Activated naive CD8-positive, alpha-beta T cell treated with anti-CD3 and anti-CD28 coated beads, Interleukin-2, amount 10 ng/mL, durations not matched to agents 7 days and 5 days (primary cell): Measurements from ENCODE around the gene LIM2. TPM values are rescaled to one million over a fixed set of nuclear protein-coding genes. Genes with fewer than 3 reads are reported as not detected.
"Not testable (repeated sequence)": the region's sequence is repeated elsewhere in the genome, so short reads cannot be mapped to it uniquely, and the experiment has no call there.

ENCODE experiments used
- ATAC-seq: fragments of 150-1000 bp; cut with Tn5 transposase; one replicate; pipeline ENCODE4 v1.10.0; 2021; ENCODE audit warnings: low read depth, moderate library complexity
- POLR2A ChIA-PET: fragments of 350-600 bp; sonication (Branson Sonifier 250); formaldehyde crosslinking; loops from one replicate; lab custom pipeline; 2021; ENCODE audit warnings: antibody characterized with exemption; lab: Charles Lee
- DNase-seq: peaks from one replicate; pipeline ENCODE4 v3.0.0; 2021
- H3K27ac Mint-ChIP-seq: one replicate; pipeline ENCODE4 v1.8.0; 2022; ENCODE audit warnings: mild to moderate bottlenecking, mixed read lengths
- H3K27me3 Mint-ChIP-seq: one replicate; pipeline ENCODE4 v1.8.0; 2022; ENCODE audit warnings: mild to moderate bottlenecking, moderate library complexity, mixed read lengths
- H3K36me3 Mint-ChIP-seq: one replicate; pipeline ENCODE4 v1.8.0; 2021; ENCODE audit warnings: mild to moderate bottlenecking, mixed read lengths
- H3K4me1 Mint-ChIP-seq: one replicate; pipeline ENCODE4 v1.8.0; 2021; ENCODE audit warnings: mixed read lengths
- H3K4me3 Mint-ChIP-seq: one replicate; pipeline ENCODE4 v1.8.0; 2022; ENCODE audit warnings: mild to moderate bottlenecking, moderate library complexity, mixed read lengths
- H3K9me3 Mint-ChIP-seq: one replicate; pipeline ENCODE4 v1.8.0; 2021; ENCODE audit warnings: mixed read lengths
- total RNA-seq, 2 experiments: library from RNA; stranded (reverse); gene quantifications; one replicate each; pipeline ENCODE4 v1.2.3, GENCODE V29; 2021

Gene LIM2
- total RNA-seq, 2 experiments from 2014 or later, result not detected

DNA sequence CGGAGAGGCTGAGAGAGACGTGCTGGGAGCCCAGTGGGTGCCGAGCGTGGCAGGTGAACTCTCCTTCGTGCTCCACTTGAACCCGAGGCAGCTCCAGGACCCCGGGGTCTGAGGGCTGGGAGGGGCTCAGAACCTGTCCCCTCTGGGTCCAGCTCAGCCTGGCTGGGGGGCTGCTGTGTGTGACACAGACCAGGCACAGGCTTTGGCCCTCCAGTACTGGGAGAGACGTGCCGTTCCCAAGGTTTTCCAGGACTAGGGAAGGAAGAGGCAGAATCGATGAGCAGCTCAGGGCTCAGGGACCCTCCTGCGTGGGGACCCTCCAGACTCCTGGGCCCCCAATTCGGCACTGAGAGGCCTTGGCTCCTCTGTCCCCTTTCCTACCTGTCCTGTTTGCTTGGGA, 27.4 kb upstream of the LIM2 start:
- Mint-ChIP-seq H3K27ac (no peak overlapping the region), H3K4me3 (no peak overlapping the region), H3K36me3 (no peaks in the 10 kb centered on the region), H3K4me1 (peaks cover 10% of the 10 kb centered on the region), H3K27me3 (peaks cover 14% of the 10 kb centered on the region), H3K9me3 (no peaks in the 10 kb centered on the region)
- DNase-seq (no peak), ATAC-seq (no peak)
- POLR2A ChIA-PET, result no interaction called here

DNA sequence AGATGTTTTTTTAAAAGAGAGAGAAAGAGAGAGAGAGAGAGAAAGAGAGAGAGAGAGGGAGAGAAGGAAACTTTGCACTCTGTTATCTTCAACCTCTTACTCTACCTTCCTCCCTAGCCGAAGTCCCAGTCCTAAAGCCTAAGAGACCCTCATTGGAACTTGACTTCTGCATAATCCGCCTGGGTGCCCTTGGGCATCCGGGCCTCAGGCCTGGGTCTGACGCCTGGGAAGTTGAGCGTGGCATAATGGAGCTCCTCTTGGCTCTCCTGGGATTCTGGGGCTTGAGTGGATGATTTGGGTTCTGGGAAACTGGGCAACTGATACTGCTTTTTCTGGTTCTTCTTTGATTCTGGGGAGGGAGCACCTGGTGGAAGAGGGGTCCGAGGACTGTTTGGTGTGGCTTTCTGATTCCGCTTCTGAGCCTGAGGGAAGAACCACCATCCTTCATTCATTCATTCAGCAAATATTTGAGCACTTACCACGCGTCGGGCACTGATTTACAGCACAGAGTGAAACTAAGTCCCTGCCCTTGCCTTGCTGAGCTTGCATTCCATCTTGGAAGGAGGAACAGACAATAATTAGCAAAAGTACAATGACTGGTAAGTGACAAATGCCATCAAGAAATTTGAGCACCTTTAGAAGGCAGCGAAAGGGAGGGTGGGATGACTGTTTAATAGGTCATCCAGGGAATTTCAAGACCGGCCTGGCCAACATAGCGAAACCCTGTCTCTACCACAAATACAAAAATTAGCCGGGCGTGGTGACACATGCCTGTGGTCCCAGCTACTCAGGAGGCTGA, 23.4 kb upstream of the LIM2 start:
- H3K27me3 Mint-ChIP-seq, result peaks cover 7% of the 10 kb centered on the region

GRCh38 chr19:51407511-51408131, 19.8 kb upstream of the LIM2 start:
- peak; percentile 61 for ATAC-seq
- H3K36me3 Mint-ChIP-seq, result peaks cover 14% of the 10 kb centered on the region
- H3K4me3 Mint-ChIP-seq, result no peak overlapping the region
- no peak for DNase-seq
- peaks cover 7% of the 10 kb centered on the region for H3K9me3 Mint-ChIP-seq
- H3K27me3 Mint-ChIP-seq, result peaks cover 7% of the 10 kb centered on the region
- no peak overlapping the region for H3K27ac Mint-ChIP-seq
- POLR2A ChIA-PET, result interaction anchor here (0.6 kb wide), 2 partner anchors 15 to 30 kb away, joined by 3 read pairs; no protein-coding TSS in a partner anchor
- peaks cover 8% of the 10 kb centered on the region for H3K4me1 Mint-ChIP-seq

More for the DNA sequence above, 23.4 kb upstream of the LIM2 start:
- Mint-ChIP-seq H3K9me3 (no peaks in the 10 kb centered on the region), H3K4me3 (no peak overlapping the region), H3K4me1 (peaks cover 8% of the 10 kb centered on the region), H3K27ac (no peak overlapping the region), H3K36me3 (peaks cover 3% of the 10 kb centered on the region)
- ATAC-seq, result no peak
- POLR2A ChIA-PET, result no interaction called here
- no peak for DNase-seq

DNA sequence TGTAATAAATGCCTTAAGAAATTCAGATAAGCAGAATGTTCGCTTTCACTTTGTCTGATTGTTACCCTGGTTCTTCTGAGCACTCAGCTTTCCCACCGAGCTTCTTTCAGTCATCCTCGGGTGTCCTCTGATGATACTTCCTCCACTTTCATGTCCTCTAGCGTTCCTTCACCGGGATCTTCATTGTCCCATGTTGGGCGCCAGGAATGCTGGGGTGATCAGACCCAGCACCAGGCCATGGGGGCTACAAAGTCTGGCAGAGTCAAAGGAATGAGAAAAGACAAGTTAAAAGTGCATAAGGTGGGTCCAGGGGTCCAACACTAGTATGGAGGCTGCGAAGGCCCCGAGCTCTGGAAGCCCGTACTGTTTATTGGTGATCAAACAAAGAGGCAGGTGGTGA, 14.3 kb upstream of the LIM2 start:
- Mint-ChIP-seq H3K27ac (no peak overlapping the region), H3K4me1 (peaks cover 7% of the 10 kb centered on the region), H3K27me3 (no peaks in the 10 kb centered on the region), H3K36me3 (peaks cover 25% of the 10 kb centered on the region), H3K4me3 (no peak overlapping the region), H3K9me3 (peaks cover 14% of the 10 kb centered on the region)
- no peak for ATAC-seq
- no peak for DNase-seq
- POLR2A ChIA-PET, result no interaction called here

GRCh38 chr19:51399936-51400335, 12.2 kb upstream of the LIM2 start:
- DNase-seq, H3K27me3 Mint-ChIP-seq, H3K27ac Mint-ChIP-seq, POLR2A ChIA-PET, ATAC-seq, H3K4me3 Mint-ChIP-seq: not testable (repeated sequence)
- Mint-ChIP-seq H3K4me1 (peaks cover 17% of the 10 kb centered on the region), H3K36me3 (peaks cover 22% of the 10 kb centered on the region), H3K9me3 (peaks cover 14% of the 10 kb centered on the region)

DNA sequence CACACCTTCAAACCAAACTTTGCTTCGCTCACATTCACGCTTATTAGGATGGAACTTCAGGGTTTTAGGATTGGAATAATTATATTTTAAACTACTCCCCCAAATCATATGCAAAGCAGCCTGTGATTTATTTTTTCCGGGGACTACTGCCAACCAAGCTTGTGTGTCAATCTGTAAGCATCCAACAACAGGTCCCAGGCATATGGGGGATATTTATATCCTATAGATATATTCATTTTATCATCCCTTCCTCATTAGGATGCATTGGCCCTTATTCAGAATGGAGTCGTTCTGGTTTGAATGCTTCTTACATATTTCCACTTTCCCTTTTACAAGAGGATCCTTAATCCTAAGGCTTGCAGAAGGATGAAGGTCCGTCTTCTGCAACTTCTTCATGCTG, 11.5 kb upstream of the LIM2 start:
- Mint-ChIP-seq H3K27ac (no peak overlapping the region), H3K36me3 (peaks cover 22% of the 10 kb centered on the region), H3K4me3 (no peak overlapping the region), H3K9me3 (peaks cover 14% of the 10 kb centered on the region), H3K27me3 (no peaks in the 10 kb centered on the region), H3K4me1 (peaks cover 21% of the 10 kb centered on the region)
- ATAC-seq (no peak), DNase-seq (no peak)
- POLR2A ChIA-PET, result no interaction called here

GRCh38 chr19:51398096-51398704, 10.4 kb upstream of the LIM2 start:
- no peak for ATAC-seq
- DNase-seq, result no peak

GRCh38 chr19:51397453-51397852, 9.7 kb upstream of the LIM2 start:
- ATAC-seq, H3K27ac Mint-ChIP-seq, DNase-seq, H3K9me3 Mint-ChIP-seq, H3K4me3 Mint-ChIP-seq, H3K27me3 Mint-ChIP-seq: not testable (repeated sequence)
- Mint-ChIP-seq H3K36me3 (peaks cover 11% of the 10 kb centered on the region), H3K4me1 (peaks cover 27% of the 10 kb centered on the region)
- POLR2A ChIA-PET, result interaction anchor here (0.9 kb wide), 1 partner anchor 26 kb away, joined by 4 read pairs; the partner anchor contains the start of gene NKG7

More at GRCh38 chr19:51398096-51398704, 10.4 kb upstream of the LIM2 start:
- H3K4me1 Mint-ChIP-seq, result peaks cover 25% of the 10 kb centered on the region
- POLR2A ChIA-PET, result no interaction called here
- no peak overlapping the region for H3K4me3 Mint-ChIP-seq
- no peaks in the 10 kb centered on the region for H3K27me3 Mint-ChIP-seq
- peaks cover 16% of the 10 kb centered on the region for H3K36me3 Mint-ChIP-seq
- no peak overlapping the region for H3K27ac Mint-ChIP-seq
- H3K9me3 Mint-ChIP-seq, result peaks cover 11% of the 10 kb centered on the region

GRCh38 chr19:51396175-51396574, 8.4 kb upstream of the LIM2 start:
- DNase-seq (no peak), ATAC-seq (no peak)
- H3K36me3 Mint-ChIP-seq, result peaks cover 3% of the 10 kb centered on the region
- no peak overlapping the region for H3K27ac Mint-ChIP-seq
- H3K4me3 Mint-ChIP-seq, result peak overlapping the region; percentile 20
- no peaks in the 10 kb centered on the region for H3K27me3 Mint-ChIP-seq
- POLR2A ChIA-PET, result interaction anchor here (1.2 to 3.1 kb wide), 2 partner anchors 26 to 45 kb away, joined by 5 to 85 read pairs; partner anchors contain the start of genes CLDND2 and NKG7
- peaks cover 31% of the 10 kb centered on the region for H3K4me1 Mint-ChIP-seq
- no peaks in the 10 kb centered on the region for H3K9me3 Mint-ChIP-seq

GRCh38 chr19:51394050-51394836, 6.5 kb upstream of the LIM2 start:
- POLR2A ChIA-PET, result interaction anchor here (1.0 to 3.1 kb wide), 11 partner anchors 19 to 141 kb away, joined by 3 to 85 read pairs (median 7); partner anchors contain the start of genes CLDND2, ETFB, NKG7 and SIGLEC10
- Mint-ChIP-seq H3K9me3 (no peaks in the 10 kb centered on the region), H3K4me1 (peaks cover 36% of the 10 kb centered on the region), H3K4me3 (peak overlapping the region; percentile 94), H3K27me3 (no peaks in the 10 kb centered on the region), H3K27ac (peak overlapping the region; percentile 97), H3K36me3 (no peaks in the 10 kb centered on the region)
- ATAC-seq (peak; percentile 88), DNase-seq (peak; percentile 93)

DNA sequence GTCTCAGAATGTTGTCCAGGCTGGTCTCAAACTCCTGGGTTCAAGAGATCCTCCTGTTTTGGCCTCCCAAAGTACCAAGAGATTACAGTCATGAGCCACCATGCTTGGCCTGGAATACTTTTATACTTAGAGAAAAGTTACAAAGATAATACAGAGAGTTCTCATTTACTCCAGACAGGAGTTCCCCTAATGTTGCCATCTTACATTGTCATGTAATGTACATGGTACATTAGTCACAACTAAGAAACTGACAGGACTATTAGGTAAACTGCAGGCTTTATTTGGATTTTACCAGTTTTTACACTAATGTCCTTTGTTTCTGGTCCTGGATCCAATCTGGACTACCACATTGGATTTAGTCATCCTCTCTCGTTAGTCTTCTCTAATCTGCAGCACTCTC, 4.9 kb upstream of the LIM2 start:
- peak overlapping the region; percentile 59 for H3K4me3 Mint-ChIP-seq
- POLR2A ChIA-PET, result interaction anchor here (0.7 to 1.0 kb wide), 4 partner anchors 15 to 26 kb away, joined by 3 to 7 read pairs (median 3); partner anchors contain the start of gene NKG7
- peak overlapping the region; percentile 77 for H3K27ac Mint-ChIP-seq
- no peaks in the 10 kb centered on the region for H3K36me3 Mint-ChIP-seq
- H3K4me1 Mint-ChIP-seq, result peaks cover 34% of the 10 kb centered on the region
- no peak for ATAC-seq
- no peaks in the 10 kb centered on the region for H3K9me3 Mint-ChIP-seq
- no peak for DNase-seq
- H3K27me3 Mint-ChIP-seq, result no peaks in the 10 kb centered on the region

DNA sequence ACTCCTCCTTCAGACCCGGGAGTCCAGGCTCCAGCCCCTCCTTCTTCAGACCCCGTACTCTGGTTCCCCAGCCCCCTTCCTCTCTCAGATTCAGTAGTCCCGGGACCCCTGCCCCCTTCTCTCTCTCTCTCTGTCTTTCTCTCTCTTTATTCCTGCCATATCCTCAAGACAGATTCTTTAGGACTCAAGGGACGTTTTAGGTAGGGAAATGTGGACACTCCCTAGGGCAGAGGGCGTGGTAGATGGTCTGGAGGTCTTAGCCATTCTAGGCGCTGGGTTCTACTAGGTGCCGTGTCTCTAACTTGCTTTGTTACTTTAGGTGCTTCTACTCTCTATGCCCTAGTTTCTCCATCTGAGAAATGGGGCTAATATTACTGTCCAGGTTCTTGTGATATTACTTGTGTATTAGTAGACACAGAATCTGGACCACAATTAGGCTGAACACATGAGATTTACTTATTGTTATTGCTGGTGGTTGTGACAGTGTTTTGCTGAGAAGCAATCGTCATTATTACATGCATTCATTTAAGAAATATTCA, 3.4 kb upstream of the LIM2 start:
- DNase-seq (no peak), ATAC-seq (no peak)
- no peaks in the 10 kb centered on the region for H3K9me3 Mint-ChIP-seq
- no peak overlapping the region for H3K4me3 Mint-ChIP-seq
- peak overlapping the region; percentile 84 for H3K27ac Mint-ChIP-seq
- POLR2A ChIA-PET, result no interaction called here
- peaks cover 35% of the 10 kb centered on the region for H3K4me1 Mint-ChIP-seq
- no peaks in the 10 kb centered on the region for H3K36me3 Mint-ChIP-seq
- no peaks in the 10 kb centered on the region for H3K27me3 Mint-ChIP-seq
